Keratinocyte (primary cell): ENCODE measurements around the gene GFY. TPM values are rescaled to one million over a fixed set of nuclear protein-coding genes. Genes with fewer than 3 reads are reported as not detected.

Experiments
- DNase-seq: peaks from one replicate; pipeline ENCODE4 v3.0.0-alpha.2; 2011; ENCODE audit warnings: low read depth, missing footprints, low spot score
- FAIRE-seq: peaks from 2 replicates; lab custom pipeline; 2011; peaks lifted over from hg19 to GRCh38; lab: Jason Lieb, UNC
- H2AFZ ChIP-seq: 2 replicates; pipeline ENCODE4 v1.6.0; 2012; ENCODE audit warnings: low read length, control low read depth, inconsistent platforms; ENCODE audit not compliant: control insufficient read depth
- H3K27ac ChIP-seq: 2 replicates; pipeline ENCODE4 v1.5.1; 2011; ENCODE audit warnings: low read length; ENCODE audit not compliant: control insufficient read depth, insufficient read depth
- H3K27me3 ChIP-seq: 3 replicates; pipeline ENCODE4 v1.6.0; 2011; ENCODE audit warnings: low read length; ENCODE audit not compliant: control insufficient read depth, insufficient read depth; ENCODE audit errors: extremely low read depth
- H3K36me3 ChIP-seq, 2 experiments: 2 replicates in 1 of 2; 3 replicates in 1 of 2; pipeline ENCODE4 v1.5.1; 2011; ENCODE audit warnings: low read length in 2 of 2, mild to moderate bottlenecking in 1 of 2; ENCODE audit not compliant: control insufficient read depth in 2 of 2, insufficient read depth in 2 of 2; ENCODE audit errors: extremely low read depth in 1 of 2
- H3K4me1 ChIP-seq: 3 replicates; pipeline ENCODE4 v1.5.1; 2011; ENCODE audit warnings: low read length; ENCODE audit not compliant: control insufficient read depth, insufficient read depth; ENCODE audit errors: extremely low read depth
- H3K4me2 ChIP-seq: 3 replicates; pipeline ENCODE4 v1.6.0; 2011; ENCODE audit warnings: low read depth, low read length; ENCODE audit not compliant: control insufficient read depth, insufficient read depth; ENCODE audit errors: extremely low read depth
- H3K4me3 ChIP-seq, 3 experiments: fragments of 200-600 bp in 1 of 3; sonication (generic) in 1 of 3; 2 replicates in 2 of 3; 3 replicates in 1 of 3; pipeline ENCODE4 v1.5.1; 2011 to 2016; ENCODE audit warnings: low read length in 3 of 3, mild to moderate bottlenecking in 3 of 3, control low read depth in 2 of 3, inconsistent platforms in 1 of 3, low read depth in 1 of 3, mixed read lengths in 1 of 3, mixed run types in 1 of 3, moderate library complexity in 1 of 3; ENCODE audit not compliant: control insufficient read depth in 2 of 3, insufficient read depth in 2 of 3; ENCODE audit errors: extremely low read depth in 1 of 3
- H3K79me2 ChIP-seq: 2 replicates; pipeline ENCODE4 v1.6.0; 2012; ENCODE audit warnings: low read length; ENCODE audit not compliant: control insufficient read depth, insufficient read depth
- H3K9ac ChIP-seq: 3 replicates; pipeline ENCODE4 v1.6.0; 2011; ENCODE audit warnings: low read length; ENCODE audit not compliant: control insufficient read depth, insufficient read depth; ENCODE audit errors: extremely low read depth
- H3K9me1 ChIP-seq: 3 replicates; pipeline ENCODE4 v1.6.0; 2011; ENCODE audit warnings: low read length; ENCODE audit not compliant: control insufficient read depth, insufficient read depth; ENCODE audit errors: extremely low read depth
- H3K9me3 ChIP-seq: 2 replicates; pipeline ENCODE4 v1.5.1; 2012; ENCODE audit warnings: low read depth, low read length; ENCODE audit not compliant: control insufficient read depth
- H4K20me1 ChIP-seq: 3 replicates; pipeline ENCODE4 v1.6.0; 2011; ENCODE audit warnings: low read length; ENCODE audit not compliant: control insufficient read depth, insufficient read depth; ENCODE audit errors: extremely low read depth
- EZH2 ChIP-seq: IDR thresholded peaks from one replicate; pipeline ENCODE4 v1.6.1; 2012; ENCODE audit warnings: inconsistent platforms, mild to moderate bottlenecking, low read length, moderate library complexity
- dilution Hi-C: fragments of 300-500 bp; cut with MboI; formaldehyde crosslinking; loops from one replicate; pipeline ENCODE4 v1.7.0; 2020; ENCODE audit warnings: low sequenced_read_pairs; ENCODE audit not compliant: extremely low pct_ligation_motif_present
- polyA plus RNA-seq, 5 experiments: library from polyadenylated mRNA; depleted of rRNA in 3 of 5; stranded (reverse) in 3 of 5; stranded (forward) in 1 of 5; unstranded in 1 of 5; fragments of >200 nt; gene quantifications; 1 replicate in 1 of 5; 2 replicates in 3 of 5; 3 replicates in 1 of 5; pipeline versions ENCODE4 v1.2.1 to v1.2.3, GENCODE V29; 2011 to 2012; ENCODE audit warnings: missing spikeins in 2 of 5, low read depth in 1 of 5, low replicate concordance in 1 of 5
- TF ChIP-seq, protein P1 (sequence below), 3 experiments: IDR thresholded peaks in 1 of 3; conservative IDR thresholded peaks in 1 of 3; optimal IDR thresholded peaks in 1 of 3; 2 replicates in 2 of 3; 3 replicates in 1 of 3; pipeline versions ENCODE3 to v1.5.1; 2011; ENCODE audit warnings: low read length in 3 of 3, mild to moderate bottlenecking in 3 of 3, moderate library complexity in 2 of 3, control low read depth in 1 of 3, inconsistent platforms in 1 of 3; ENCODE audit not compliant: insufficient read depth in 2 of 3; ENCODE audit errors: extremely low read depth in 1 of 3

The GFY gene
- polyA plus RNA-seq, 1 donor (not counting 4 experiments of a cell fraction or from before 2014, with no cell fraction given): not detected

- DNase-seq: no peak
- Histone ChIP-seq H4K20me1 (no peaks in the 10 kb centered on the region), H3K9ac (no peak overlapping the region), H3K9me1 (no peaks in the 10 kb centered on the region), H2AFZ (no peak overlapping the region), H3K27me3 (no peaks in the 10 kb centered on the region), H3K9me3 (no peaks in the 10 kb centered on the region), H3K27ac (no peak overlapping the region), H3K79me2 (peaks cover 11% of the 10 kb centered on the region), H3K4me3 (no peak overlapping the region), H3K4me1 (peaks cover 9% of the 10 kb centered on the region), H3K4me2 (no peak overlapping the region), H3K36me3 (peaks cover 4 to 5% of the 10 kb centered on the region in 2 experiments)
- no peak for FAIRE-seq
- TF ChIP-seq, protein P1, sequence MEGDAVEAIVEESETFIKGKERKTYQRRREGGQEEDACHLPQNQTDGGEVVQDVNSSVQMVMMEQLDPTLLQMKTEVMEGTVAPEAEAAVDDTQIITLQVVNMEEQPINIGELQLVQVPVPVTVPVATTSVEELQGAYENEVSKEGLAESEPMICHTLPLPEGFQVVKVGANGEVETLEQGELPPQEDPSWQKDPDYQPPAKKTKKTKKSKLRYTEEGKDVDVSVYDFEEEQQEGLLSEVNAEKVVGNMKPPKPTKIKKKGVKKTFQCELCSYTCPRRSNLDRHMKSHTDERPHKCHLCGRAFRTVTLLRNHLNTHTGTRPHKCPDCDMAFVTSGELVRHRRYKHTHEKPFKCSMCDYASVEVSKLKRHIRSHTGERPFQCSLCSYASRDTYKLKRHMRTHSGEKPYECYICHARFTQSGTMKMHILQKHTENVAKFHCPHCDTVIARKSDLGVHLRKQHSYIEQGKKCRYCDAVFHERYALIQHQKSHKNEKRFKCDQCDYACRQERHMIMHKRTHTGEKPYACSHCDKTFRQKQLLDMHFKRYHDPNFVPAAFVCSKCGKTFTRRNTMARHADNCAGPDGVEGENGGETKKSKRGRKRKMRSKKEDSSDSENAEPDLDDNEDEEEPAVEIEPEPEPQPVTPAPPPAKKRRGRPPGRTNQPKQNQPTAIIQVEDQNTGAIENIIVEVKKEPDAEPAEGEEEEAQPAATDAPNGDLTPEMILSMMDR (optimal IDR thresholded peaks at IDR 0.05 in 1 of 3, IDR thresholded peaks at IDR 0.05 in 1 of 3, conservative IDR thresholded peaks at IDR 0.05 in 1 of 3; ENCODE audit: extremely low read depth in 1 of 3, insufficient read depth in 2 of 3, low read length in 3 of 3): no peak
- no peak for TF ChIP-seq EZH2
- dilution Hi-C loops: no loop called here
Observed at GRCh38 chr19:49456326-49456725, 31.1 kb downstream of the GFY start.

GRCh38 chr19:49458567-49458903 lies 33.3 kb downstream of the GFY start:
- no peak for DNase-seq
- Histone ChIP-seq H2AFZ (no peak overlapping the region), H3K27me3 (no peaks in the 10 kb centered on the region), H3K9ac (no peak overlapping the region), H3K9me1 (no peaks in the 10 kb centered on the region), H3K4me3 (no peak overlapping the region), H3K4me2 (no peak overlapping the region), H3K27ac (no peak overlapping the region), H3K36me3 (peaks cover 4 to 5% of the 10 kb centered on the region in 2 experiments), H3K9me3 (no peaks in the 10 kb centered on the region), H4K20me1 (no peaks in the 10 kb centered on the region), H3K79me2 (peaks cover 8% of the 10 kb centered on the region), H3K4me1 (peaks cover 9% of the 10 kb centered on the region)
- TF ChIP-seq EZH2: no peak
- TF ChIP-seq, protein P1 (optimal IDR thresholded peaks at IDR 0.05 in 1 of 3, IDR thresholded peaks at IDR 0.05 in 1 of 3, conservative IDR thresholded peaks at IDR 0.05 in 1 of 3; ENCODE audit: extremely low read depth in 1 of 3, insufficient read depth in 2 of 3, low read length in 3 of 3): no peak
- dilution Hi-C loops: no loop called here
- no peak for FAIRE-seq
